Cerebellar nuclear complex (tissue), 1 donor: Measurements from ENCODE around the gene ANKRD34A.

Source experiments
- DNase-seq, 2 experiments: peaks; one replicate each; lab custom pipeline; 2025; lab: John Stamatoyannopoulos, UW

The ANKRD34A gene

DNA sequence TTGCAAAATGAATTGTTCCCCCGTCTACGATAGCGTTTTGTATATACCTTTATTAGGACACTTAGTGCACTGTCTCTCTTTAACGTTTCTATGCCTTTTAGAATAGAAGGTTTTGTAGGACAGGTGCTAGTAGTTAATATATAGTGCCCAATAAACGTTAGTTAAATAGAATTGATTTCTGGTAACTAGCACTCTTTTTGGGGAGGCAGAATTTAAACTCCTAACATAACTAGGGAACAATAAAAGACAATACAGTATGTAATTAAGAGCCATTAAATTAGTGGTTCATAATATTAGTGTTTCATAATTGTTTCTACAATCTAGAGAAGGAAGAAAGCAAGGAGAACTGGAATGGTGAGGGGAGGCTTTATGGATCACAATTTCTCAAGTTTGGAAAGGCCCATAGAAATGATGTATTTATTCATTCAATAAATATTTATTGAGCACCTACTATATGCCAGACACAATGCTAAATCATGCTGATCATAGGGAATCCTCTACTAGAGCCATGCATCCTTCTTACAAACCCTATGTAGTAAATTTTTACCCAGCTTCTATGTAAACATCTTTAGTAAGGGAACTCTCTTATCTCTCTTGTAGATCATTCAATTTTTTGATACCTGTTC is 857 bp upstream of the ANKRD34A start:
- no peak for DNase-seq

DNA sequence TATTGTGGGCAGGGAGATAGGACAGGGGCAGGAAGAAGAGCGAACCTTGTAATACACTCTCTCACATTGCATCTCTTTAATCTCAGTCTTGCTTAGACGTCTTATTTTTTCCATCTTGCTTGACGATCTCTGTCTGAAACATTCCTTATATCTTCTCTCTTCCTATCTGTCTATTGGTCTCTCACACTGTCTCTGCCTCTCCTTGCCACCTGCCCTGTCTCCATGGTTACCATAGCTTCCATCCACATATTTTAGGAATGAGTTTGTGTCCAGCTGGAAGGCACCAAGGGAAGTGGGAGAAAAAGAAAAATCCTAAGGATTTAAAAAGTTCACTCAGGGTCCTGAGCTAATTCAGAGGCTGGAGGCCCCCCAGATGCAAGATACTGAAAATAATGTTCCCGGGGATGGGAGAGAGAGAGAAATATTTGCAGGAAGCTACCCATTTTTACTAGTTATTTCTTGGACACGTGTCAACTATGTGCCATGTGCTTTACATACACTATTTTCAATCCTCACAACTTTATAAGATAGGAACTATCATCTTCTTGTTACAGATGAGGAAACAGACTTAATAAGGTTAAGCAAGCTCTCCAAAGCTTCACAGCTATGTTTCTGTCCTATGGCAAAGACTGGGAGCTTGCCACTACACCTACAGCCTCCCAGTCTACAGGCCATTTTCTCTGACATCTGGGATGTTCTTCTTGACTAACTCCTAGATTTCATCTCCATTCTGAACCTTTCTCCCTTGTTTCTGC is 933 bp downstream of the ANKRD34A start:
- DNase-seq, result peak; percentile 7 to 65

DNA sequence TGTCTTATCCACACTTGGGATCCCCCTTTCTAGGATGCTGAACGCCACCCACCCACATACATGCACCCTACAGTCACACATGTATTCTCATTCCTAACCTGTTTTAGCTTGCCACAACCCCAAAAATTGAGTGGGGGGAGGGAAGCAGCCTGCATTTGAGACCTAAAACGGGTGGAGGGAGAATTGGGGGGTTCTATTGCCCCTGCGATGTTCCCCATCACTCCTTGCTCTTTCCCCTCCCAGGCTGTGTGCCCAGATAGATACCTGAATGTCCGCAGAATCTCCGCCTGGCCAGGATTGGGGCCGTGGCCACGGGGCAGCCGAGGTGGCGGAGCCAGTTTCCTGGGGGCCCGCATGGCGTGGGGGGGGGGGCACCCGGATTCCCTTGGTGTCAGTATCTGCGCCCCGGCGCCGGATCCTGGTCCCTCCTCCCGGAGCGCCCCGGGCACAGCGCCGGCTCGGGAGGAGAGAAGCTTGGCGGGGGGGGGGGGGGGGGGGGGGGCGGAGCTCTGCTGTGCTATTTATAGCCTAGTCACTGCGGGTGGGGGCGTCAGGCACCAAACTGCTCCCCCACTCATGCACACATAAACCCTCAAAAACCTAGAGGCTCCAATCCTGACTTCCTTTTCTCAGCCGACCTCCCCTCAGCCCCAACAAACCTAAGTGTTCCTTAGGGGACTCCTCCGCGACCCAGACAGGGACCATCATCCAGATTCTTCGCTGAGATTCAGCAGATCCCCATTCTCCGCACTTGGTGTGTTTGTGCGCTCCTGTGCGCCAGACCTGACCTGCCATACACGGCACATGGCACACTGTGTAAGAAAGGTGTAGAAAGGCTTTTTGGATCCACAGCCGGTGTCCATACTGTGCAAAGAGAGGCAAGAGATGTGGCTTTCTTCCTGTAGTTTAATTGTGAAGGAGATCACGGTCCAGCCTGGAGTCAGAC is 1.9 kb downstream of the ANKRD34A start:
- DNase-seq, result peak in 1 of 2 experiments; percentile 62

DNA sequence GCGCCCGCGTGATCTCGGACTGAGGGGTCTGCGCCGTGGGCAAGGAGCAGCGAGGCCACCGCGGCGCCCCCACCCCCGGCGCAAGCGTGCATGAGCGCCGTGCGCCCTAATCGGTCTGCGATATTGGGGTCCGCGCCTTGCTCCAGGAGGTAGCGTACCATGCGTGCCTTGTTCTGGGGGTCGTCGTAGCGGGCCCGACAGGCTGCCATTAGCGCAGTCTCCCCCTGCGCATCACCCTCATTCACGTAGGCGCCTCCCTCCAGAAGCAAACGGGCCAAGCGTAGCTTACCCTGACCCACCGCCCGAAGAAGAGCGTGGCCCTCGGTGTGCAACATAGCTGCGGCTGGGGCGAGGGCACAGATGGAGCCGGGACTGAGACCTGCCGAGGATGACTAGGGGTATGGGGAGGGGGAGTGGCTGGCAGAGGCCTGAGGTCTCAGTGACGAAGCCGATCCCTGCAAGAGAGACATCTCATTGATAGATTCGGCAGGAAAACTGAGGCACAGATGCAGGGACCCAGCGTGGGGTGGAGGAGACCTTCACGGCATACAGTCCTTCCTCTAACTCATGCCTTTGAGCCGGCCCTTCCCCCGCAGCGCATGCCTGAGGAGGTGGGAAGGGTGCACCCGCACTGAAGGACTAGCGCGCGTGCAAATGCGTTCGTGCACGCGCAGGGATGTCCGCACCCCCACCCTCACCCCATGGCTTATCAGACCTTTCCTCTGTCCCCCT is 2.8 kb downstream of the ANKRD34A start:
- DNase-seq, result peak; percentile 23 to 52

DNA sequence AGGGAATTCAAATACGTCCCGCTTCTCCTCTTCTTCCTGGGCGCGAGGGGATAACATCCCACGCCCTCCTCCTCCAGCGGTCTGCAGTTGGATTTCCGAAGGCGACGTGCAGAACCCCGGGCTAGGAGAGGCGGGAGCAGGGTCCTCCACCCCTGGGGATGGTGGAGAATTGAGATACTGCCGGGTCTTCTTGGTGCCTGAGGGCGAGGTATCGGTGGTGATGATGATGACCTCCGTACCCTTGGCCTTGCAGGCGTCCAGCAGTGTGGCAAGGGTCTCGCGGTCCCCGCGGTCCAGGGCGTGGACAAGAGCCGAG is 3.3 kb downstream of the ANKRD34A start:
- no peak for DNase-seq

DNA sequence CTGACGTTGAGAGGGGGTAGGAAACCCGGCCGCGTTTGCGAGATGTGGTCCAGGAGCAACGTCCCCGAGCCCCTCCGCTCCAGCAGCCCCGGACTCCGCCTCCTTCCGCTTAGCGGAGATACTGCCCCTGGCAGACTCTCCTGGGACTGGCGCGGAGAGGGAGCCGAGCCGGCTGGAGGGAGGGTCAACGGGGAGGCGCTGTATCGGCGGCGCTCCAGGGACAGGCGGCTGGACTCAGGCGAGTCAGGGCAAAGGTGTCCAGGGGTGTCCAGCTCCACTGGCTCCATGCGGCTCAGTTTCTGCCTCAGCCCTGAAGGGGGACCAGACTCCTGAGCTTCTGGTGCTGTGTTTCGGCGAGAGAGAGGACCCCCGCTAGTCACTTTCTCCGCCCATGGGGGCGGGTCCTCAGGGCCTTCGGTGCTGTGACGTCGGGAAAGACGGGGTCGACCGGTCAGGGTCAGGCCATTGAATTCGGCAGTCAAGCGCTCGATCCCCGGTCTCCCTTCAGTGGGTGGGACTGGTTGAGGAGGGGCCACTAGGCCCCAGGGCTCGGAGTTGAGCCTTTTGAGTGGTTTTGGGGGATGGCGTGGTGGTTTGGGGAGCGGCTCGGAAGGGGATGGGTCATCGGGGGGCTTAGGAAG is 3.8 kb downstream of the ANKRD34A start:
- no peak for DNase-seq

DNA sequence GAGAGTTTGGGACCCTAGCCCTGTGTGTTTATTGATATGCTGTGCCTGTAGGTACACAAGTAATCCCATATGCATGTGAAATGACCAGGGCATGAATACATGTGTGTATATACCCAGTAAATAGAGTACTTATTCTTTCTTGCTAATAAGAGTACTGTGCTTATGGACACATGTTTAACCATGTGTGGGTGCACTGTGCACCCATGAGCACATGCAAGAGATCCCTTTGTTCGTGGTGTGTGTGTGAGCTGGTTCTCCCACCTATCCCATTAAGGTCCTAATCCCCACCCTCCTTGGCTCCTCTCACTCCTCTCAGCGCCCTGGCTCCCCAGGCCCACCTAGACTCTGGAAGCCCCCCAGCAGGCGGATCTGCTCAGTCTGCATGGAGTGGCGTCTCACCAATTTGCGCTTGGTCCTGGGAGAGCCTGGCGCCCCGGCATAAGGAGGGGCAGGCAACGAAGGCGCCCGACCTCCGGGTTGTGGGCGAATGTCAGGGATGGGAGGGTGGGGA is 4.4 kb downstream of the ANKRD34A start:
- no peak for DNase-seq

DNA sequence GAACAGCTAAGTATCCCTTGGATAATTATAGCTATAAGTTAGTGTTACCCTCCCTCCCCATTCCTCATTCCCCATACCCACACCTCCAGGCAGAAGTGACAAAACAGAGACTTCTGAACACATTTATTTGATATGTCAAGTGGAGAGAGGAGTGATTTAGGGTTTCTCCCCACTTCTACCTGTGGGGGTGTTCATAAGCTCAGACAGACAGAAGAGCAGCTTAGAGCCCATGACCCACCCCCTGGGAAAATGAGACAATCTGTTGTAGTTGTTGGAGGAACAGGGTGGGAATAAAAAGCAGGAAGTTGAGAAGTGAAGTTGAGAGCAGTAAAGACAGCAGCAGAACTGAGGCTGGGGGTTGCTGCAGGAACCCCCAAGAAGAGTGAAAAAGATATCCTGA is 5.0 kb downstream of the ANKRD34A start:
- no peak for DNase-seq

DNA sequence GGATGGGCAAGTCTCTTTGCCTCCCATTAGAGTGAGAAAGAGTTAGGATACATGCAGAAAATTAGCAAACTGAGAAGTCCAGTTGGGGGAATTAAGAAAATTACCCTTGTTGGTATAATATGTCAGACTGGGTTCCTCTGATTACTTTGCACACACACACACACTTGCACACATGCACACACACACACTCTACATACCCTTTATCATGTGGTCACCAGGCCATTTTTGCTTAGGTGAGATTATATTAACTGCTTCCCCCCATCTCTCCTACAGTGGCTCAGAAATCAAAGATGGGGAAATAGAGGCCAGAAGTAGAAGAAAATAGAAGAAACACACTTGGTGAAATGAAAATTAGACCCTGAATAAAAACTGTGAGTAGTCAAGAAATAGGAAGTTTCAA is 5.6 kb downstream of the ANKRD34A start:
- no peak for DNase-seq

DNA sequence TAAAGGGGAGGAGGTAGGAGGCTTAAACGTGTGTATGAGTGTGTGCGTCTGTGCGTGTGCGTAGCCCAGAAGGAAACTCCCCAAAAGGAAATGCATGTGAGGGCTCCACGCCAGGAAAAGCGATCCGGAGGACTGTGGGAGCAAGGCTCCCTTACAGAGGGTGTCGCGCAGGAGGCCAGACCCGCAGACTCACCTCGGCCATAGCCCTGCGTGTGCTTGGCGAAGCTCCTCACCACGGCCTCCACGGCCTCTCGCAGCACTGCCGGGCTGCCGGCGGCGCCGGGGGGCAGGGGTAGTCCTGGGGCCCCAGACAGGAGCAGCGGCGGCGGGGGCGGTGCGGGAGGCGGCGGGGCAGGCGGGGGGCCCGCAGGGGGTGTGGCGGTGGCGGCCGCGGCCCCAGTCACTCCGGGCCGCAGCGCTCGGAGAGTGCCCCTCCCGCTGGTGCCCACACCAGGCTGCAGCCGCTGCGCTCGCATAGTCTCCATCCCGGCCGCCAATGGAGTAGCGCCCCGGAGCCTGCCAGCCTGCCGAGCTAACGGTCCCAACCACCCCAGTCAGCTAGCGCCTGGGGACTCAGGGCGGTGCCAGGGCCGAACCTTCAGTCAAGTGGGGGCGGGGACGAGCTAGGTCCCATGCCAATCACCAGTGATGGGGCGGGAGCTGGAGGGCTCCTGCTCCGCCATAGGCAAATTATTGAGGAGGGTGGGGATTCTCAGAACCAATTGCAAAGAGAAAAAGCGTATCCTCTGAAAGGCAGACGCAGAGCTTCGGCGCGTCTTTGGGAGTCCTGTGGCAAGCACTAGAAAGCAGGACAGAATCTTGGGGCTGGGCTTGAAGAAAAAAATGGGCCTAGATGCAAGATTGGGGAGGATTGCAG is 6.7 kb downstream of the ANKRD34A start, which contains the start of gene LIX1L:
TSS of gene LIX1L (minus strand) at position 575 of the 877 bp plus-strand sequence. CDS start at position 485, 90 bp downstream.
- DNase-seq, result peak; percentile 92 to 99

DNA sequence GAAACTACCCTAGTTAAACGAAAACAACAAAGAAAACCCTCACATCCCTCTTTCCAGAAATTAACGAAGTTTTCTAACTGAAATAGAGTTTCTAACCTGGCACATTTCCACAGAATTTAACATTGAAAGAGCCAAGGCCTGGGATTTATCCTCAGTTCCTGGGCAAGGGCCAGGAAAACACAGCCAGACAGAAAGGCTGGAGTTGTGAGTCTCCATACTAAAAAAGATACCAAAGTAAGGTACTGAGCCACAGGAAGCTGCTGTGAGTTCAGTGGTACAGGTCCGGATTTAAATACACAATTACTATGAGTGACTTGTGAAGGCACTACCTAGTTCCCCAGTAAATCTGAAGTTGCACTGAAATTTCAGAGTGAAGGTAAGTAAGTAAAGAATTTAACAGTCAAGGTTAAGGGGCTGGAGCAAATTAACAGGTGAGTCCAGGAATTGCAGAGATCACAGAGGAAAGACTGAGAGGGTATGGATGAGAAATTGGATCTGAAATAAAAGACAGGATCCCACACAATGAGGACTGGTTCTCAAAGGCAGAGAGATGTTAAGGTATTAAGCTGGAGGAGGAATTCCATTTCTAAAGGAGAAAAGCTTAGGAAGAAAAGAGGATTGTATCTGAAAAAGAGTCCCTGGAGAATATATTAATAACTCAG is 7.5 kb downstream of the ANKRD34A start:
- no peak for DNase-seq

DNA sequence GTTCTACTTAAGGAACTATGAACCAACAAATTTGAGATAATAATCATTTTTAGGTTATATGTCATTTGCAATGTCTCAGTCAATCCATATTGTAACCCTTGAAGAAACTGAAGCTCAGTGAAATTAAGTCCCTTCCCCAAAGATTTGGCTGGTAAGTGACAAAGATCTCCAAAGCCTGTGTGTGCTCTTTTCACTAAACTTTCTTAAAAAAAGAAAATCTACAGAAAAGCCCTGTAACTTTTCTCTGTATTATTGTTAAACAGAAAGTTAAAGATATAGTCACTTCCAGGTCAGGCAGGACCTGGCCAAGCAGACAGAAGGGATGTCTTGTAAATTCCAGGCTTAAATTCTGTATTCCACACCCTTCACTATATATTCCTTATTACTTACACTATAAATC is 8.0 kb downstream of the ANKRD34A start:
- DNase-seq, result no peak

DNA sequence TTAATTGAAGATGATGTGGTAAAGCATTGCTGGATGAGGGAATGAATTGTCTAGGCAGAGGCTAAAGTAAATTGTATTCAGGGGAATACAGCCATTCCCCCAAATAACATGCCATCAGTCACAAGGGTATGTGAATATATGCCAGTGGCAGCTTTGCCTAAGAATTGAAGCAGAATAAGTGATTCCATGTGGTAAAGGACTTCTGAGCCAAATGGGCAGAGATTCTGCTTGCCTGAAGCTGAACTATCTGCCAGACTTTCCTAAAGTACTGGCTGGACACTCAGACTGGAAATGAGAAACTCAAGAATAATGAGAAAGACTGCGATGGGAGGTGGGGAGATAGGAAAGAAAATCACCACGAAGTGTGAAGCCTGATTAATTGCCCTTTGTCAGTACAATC is 8.9 kb downstream of the ANKRD34A start:
- DNase-seq, result no peak

DNA sequence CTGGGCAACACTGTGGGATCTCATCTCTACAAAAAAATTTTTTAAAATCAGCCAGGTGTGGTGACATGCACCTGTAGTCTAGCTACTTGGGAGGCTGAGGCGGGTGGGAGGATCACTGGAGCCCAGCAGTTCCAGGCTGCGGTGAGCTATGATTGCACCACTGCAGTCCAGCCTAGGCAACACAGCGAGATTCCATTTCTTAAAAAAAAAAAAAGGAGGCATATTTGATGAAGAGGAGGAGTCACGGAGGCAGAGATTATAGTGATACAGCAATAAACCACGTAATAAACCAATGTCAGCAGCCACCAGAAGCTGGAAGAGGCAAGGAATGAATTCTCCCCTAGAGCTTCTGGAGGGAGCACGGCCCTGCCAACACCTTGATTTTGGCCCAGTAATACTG is 10.5 kb downstream of the ANKRD34A start:
- DNase-seq, result no peak

DNA sequence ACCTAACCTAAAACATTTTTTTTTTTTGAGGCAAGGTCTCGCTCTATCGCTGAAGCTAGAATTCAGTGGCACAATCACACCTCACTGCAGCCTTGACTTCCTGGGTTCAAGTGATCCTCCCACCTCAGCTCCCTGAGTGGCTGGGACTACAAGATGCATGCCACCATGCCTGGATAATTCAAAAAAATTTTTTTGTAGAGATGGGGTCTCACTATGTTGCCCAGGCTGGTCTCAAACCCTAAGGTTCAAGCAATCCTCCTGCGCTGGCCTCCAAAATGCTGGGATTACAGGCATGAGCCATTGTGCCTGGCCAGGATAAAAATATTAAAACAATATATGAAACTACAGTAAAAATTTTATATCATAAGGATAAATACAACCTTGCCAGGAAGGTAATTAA is 11.5 kb downstream of the ANKRD34A start:
- DNase-seq, result no peak

DNA sequence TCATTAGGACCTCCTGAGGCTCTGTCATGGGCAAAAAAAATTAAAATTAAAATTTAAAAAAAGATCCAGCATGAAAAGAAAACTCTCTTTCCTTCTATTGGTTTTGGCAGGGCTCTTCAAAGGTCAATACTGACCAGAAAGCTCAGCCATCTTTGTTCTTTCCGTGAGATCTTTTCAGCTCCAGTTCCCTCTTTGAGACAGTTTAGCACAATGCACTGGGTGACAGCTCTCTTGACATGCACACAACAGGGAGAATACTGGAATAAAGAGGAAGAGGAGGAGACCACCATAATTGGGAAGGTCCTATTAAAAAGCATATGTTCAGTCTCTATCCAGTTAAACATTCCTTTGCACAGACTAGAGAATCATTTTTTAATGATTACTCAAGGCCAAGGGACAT is 12.8 kb downstream of the ANKRD34A start:
- no peak for DNase-seq

DNA sequence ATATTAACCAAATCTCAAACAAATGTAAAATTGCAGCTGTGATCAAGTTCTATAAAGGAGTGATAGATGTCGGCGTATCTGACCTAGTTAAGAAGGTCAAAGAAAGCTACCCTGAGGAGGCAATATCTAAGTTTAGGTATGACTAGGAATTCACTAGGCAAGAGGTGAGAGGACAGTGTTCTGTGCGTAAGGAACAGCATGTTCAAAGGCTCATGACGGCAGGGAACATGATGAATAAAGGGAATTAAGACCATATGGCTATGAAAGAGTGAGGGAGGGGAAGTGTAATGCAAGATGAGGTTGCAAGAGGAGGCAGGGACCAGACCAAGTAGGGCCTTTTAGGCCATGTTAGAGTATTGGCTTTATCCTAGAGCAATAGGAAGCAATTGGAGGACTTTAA is 15.2 kb downstream of the ANKRD34A start:
- no peak for DNase-seq

DNA sequence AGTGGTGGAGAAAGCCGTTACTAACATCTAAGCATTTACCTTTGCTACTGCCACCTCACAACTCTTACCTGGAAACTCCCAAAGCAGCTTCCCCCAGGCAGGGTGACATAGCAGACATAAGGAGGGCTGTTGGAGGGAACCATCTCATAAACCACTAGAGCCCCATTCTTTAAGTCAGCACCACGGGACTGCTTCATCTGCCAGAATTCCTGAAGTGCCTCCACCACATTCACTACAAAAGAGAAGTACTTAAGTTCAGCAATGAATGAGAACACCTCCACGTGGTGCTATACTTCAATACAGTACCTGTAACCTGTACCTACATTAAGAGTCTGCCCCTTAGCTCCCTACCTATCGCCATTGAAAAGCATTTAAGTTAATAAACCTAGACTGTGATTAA is 16.8 kb downstream of the ANKRD34A start:
- DNase-seq, result no peak

DNA sequence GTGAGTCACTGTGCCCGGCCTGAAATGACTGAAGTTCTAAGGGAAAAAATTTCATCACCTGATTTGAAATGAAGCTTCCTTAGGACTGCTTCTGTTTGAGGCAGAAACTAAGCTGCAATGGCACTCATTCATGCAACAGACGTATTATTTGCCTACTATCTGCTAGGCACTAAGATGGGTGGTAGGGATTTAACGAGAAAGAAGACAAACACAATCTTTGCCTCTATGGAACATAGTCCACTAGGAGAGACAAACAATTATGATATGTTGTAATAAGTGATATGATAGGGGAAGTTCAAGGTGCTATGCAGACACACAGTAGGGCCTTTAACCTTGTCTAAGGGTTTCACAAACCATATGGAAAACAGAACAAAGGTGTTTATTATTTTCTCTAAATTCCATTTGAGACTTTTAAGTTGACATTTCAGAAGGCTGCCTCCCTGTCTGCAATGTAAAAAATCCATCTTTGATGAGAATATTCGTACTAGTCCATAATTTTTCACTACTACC is 17.8 kb downstream of the ANKRD34A start:
- no peak for DNase-seq

DNA sequence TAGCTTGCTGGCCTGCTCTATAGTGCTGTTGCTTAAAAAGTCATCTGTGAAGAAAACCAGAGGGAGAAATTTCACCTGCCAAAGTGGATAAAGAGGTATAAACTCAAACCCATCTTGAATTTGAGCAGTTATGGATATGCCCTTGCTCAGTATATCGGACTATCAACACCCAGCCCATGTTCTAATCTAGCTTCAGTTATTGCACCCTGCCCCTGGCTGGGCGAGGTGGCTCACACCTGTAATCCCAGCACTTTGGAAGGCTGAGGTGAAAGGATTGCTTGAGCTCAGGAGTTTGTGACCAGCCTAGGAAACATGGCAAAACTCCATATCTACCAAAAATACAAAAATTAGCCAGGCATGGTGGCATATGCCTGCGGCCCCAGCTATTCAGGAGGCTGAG is 19.8 kb downstream of the ANKRD34A start:
- DNase-seq, result no peak
